ENCODE results near the gene LRRFIP1. TPM values are rescaled to one million over a fixed set of nuclear protein-coding genes. Genes with fewer than 3 reads are reported as not detected.
"Not testable (repeated sequence)": the region's sequence is repeated elsewhere in the genome, so short reads cannot be mapped to it uniquely, and the experiment has no call there.

The LRRFIP1 gene
- total RNA-seq, 1 donor from 2014 or later: 201 TPM

DNA sequence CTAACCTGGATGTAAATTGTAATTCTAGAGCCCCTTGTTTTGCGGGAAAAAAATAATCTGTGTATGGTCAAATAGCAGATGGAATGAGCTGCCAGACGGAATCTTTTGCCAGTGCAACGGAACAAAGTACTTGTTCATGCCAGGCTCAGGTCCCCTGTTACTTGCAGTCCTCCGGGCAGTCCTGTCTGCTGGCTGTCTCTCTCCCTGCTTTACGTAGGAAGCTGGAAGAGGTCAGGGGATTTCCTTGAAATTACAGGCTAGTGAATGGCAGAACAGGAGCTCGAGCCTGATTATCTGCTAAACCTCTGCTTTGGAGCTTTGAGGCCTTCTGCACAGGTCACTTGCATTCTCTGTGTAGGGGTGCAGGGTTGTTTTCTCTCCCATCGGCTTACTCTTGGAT is 54.8 kb downstream of the LRRFIP1 start:
- intact Hi-C loops (cut with micrococcal nuclease): no loop called here

DNA sequence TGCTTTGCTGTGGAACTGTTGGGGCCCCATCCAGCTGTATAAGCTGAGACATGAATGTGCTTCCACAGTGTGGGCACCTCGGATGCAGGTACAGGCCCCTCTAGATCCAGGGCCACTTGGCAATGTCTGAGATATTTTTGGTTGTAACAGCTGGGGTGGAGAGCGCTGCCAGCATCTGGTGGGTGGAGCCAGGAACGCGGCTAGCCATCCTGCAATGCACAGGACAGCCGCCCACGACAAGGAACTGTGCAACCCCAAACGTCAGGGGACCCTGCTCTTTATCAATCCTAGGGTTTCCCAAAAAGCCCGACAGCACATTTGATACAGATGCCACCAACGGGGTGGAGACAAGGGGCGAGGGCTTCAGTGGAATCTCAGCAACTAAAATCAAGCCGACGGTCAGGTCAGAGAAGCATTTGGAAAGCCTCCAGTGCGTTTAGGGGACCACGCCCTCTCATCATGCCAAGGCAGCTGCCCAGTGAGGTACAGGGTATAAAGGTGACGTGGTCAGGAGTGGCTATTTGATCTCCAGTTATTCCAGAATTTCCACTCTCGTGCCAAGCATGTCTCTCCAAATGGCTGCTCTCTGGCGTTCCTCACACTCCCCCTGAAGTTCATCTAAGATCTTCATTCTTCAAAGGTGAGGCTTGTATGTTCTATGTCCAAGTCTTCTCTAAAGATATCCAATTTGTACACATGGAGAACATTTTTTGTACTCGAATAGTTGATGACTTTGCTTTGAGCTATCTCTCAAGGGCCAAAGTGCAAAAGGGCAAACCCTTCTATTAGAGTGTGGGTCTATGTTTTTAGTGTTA is 55.7 kb downstream of the LRRFIP1 start:
- intact Hi-C loops (cut with micrococcal nuclease): no loop called here

DNA sequence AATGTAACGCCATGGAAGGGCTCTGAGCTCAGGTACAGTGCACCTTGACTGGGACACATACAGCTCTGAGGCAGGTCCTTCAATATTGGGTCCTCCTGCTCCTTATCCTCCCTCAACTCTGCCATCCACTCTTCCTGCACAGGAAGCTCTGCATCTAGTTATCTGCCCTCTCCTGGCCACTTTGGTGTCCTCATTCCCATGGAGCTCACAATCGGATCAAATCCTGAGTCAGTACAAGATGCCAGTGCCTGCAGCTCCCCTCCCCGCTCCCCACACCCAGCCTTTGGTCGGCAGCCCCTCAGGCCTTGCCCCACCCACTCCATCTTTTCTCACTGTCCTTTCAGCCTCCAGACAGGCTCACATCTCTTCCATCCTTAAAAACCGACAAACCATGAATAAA is 58.0 kb downstream of the LRRFIP1 start:
- intact Hi-C loops (cut with micrococcal nuclease): no loop called here

DNA sequence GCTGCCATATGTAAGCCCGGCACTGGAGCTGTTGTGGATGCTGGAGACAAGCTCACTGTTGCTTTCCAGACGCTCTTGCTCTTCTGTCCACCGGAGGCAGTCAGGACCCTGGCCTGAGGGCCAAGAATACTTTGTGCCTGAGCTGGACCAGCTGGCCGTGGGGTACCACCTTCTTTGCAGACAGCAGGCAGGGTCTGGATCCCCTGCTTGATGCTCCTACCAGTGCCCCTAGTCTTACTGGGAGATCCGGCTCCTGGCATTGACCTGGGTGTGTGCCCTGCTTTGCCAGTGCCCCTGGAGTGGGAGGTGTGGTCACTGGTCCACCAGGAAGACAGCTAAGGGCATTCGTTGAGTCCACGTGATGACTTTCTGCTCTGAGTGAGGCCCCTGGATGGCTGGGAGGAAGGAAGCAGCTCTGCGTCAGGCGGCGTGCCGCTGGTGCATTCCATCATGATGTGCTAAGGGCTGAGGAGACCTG is 59.3 kb downstream of the LRRFIP1 start:
- intact Hi-C loops (cut with micrococcal nuclease): loop anchor here (1.0 kb wide), 2 partner anchors 9 to 13 kb away; no protein-coding TSS in a partner anchor

DNA sequence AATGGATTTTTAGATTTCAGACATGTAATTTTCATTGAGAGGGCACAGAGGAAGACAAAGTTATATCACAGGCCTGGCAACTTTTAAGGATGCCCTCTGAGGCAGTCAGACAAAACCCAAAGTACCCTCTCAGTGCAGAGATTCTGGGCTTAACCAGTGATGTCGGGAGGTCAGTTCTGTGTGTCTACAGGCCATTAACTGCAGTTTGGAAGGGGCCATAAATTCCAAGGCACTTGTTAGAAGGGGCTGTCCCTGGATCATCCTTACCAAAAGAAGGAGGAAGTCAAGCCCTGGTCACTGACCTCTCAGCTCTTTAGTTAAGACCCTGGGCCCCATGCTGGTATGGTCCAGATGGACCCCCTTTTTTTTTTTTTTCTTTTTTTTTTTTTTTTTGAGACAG is 60.7 kb downstream of the LRRFIP1 start:
- intact Hi-C loops (cut with micrococcal nuclease): no loop called here

DNA sequence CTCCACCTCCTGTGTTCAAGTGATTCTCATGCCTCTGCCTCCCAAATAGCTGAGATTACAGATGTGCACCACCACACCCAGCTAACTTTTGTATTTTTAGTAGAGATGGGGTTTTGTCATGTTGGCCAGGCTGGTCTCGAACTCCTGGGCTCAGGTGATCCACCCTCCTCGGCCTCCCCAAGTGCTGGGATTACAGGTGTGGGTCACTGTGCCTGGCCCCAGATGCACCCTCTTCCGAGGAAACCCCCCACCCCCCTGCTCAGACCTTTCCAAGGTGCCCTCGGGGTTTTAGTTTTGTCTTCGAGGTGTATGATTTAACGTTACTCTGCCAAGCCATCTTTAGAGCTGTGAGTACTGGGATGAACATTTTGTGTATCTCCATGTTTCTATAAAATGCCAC is 61.2 kb downstream of the LRRFIP1 start:
- intact Hi-C loops (cut with micrococcal nuclease): not testable (repeated sequence)

DNA sequence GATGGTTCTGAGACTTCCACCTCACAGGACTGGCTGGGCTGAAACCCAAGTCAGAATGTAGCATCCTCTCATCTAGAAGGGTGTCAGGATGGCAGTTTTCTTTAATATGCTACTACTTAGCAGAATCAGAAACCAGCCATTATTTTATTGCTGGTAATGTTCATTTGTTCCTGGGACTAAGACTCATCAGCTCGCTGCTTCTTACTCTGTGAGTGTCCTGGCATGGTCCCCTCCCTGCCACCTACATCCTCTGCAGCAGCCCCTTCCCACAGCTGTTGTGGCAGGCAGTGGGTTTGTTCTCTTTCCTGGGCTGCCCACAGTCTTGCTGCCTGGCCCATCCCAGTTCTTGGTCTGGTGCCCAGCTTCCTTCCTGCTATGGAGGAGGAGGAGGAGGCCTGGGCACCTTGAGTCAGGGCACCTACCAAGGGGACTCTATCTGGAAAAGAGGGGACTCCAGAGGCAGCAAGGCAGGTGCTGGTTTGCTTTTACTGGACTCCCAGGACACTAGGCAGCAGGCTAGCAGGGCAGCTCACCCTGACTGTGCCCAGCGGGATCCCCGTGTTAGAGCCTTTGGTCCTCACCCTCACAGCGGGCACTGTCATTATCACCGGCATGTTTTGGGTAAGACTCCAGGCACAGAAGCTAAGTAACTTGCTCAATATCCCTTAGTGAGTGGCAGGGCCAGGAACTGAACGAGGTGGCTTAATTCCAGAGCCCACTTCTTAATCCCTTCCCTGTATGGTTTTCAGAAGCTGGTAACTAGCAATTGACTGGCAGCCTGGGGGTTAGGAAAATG is 62.1 kb downstream of the LRRFIP1 start:
- intact Hi-C loops (cut with micrococcal nuclease): loop anchor here (10.0 kb wide), 2 partner anchors 255 to 275 kb away; partner anchors contain the start of gene UBE2F

DNA sequence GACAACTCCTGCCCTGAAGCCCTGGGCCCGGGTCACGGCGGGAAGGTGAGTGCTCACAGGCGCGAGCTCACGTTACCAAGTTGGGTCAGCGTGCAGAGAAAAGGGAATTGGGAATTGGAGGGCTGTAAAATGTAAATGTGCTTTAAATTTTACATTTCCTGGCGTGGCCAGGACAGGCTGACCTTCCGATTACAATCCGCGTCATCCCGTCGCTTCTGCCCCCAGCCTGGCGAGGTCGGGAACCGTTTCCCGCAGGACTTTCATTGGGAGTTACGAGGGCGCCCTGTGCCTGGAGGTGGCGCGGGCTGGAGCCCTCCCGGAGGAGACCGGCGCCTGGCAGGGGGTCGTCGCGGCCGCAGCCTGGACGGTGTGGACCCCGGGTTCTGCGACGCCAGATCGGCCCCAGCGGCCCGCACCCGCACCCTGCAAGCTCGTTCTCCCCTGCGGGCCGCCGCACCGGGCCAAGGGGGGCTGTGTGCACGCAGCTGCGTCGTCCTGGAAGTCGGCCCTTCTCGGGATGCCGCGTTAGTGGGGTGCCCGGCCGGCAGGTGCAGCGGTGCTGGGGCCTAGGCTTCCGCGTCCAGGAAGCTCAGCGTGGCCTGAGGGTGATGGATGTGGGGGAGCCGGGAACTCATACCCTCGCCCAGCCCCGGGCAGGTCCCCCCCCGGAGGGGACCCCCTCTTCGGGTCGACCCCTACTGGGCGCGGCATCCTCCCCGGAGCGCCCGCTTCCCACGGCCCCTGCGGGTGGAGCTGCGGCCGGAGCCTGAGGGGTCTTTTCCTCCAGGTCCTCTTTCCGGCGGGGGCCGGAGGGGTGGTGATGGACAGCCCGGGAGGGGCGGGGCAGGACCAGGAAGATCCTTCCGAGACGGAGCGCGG is 63.9 kb downstream of the LRRFIP1 start:
- intact Hi-C loops (cut with micrococcal nuclease): loop anchor here (10.0 kb wide), 2 partner anchors 256 to 274 kb away; partner anchors contain the start of gene UBE2F

DNA sequence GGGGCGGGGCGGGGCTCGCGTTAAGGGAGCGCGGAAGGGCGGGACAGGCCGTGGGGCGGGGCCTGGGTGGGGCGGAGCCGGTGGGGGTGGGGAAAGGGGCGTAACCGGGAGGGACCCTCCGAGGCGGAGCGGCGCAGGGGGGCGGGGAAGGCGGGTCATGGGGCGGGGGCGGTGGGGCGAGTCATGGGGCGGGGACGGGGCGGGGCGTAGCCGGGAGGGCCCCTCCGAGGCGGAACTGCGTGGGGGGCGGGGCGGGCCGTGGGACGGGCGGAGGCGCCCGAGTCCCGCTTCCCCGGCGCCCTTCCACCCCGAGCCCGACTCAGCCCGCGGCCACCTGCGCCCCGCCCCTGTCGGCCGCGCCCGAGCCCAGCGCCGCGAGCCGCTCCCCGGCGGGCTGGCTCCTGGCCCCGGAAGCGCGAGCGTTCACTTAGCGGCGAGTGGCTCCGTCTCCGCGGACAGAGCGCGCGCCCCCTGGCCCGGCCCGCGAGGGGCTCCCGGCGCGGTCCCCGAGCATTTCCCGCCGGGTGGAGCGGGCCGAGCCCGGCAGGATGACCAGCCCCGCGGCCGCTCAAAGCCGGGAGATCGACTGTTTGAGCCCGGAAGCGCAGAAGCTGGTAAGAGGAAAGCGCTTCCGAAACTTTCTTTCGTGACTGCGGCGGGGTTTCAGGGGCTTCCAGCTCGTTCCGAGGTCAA is 64.7 kb downstream of the LRRFIP1 start:
- intact Hi-C loops (cut with micrococcal nuclease): loop anchor here (1.0 to 10.0 kb wide), 4 partner anchors 11 to 369 kb away; partner anchors contain the start of genes SCLY and UBE2F

DNA sequence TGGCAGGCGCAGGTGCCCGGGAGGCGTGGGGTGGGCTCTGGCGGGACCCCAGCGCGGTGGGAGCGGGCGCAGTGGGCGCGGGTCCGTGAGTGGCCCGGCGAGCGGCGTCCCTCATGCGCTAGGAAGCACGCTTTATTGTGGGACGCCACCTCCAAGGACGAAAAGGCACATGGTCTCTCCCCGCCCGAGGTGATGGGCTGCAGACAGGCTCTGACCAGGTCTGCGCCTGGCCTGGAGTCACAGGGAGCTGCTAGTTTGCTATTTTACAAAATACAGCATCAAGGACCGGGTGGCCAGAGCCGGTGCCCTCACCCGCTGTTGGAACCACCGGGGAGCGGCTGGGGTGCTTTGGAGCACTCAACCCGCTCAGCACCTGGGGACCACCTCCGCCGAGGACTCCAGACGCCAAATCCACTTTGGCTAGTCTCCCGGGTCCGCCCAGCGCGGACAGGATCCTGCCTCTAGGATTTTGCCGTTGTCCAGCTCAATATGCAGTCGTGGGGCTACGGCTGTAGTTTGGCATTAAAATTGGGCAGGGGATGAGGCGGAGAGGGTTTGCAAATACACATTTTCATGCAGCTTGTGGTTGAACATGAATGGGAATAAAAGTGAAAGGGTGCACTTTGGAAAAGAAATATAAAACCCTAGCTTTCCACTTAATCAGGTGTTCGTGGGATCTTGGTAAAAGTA is 65.4 kb downstream of the LRRFIP1 start:
- intact Hi-C loops (cut with micrococcal nuclease): loop anchor here (1.0 to 10.0 kb wide), 4 partner anchors 11 to 368 kb away; partner anchors contain the start of genes SCLY and UBE2F

DNA sequence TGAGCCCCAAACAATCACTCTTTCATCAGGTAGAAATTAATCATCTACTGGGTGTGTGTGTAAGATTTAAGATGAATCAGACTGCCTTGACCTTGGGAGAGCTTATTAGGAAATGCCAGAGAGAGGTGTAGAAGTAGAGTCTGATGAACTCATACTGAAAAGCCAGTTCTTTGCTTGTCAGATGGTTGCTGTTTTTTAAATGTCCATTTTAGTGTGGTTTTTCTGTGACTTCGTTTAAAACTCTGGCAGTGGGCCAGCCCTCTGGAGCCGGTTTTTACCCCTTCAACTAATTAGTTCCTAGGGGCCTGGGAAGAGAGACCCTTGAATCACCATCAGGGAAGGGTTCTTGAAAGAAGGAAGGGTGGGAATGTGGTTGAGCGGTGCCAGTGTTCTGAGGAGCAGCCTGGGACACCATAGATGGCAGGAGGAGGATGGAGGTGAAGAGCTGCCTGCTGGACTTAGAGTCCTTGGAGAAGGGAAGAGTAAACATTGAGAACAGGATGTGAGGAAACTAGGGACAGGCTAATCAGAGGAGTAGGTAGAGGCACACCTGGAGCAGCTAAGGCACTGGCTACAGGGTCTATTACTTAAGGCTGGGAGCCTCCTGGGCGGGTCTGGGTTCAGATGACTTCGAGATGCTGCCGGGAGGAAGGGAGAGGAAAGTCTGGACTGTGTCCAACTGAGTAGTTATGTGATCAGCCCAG is 66.1 kb downstream of the LRRFIP1 start:
- intact Hi-C loops (cut with micrococcal nuclease): loop anchor here (2.0 to 10.0 kb wide), 3 partner anchors 259 to 367 kb away; partner anchors contain the start of genes SCLY and UBE2F

DNA sequence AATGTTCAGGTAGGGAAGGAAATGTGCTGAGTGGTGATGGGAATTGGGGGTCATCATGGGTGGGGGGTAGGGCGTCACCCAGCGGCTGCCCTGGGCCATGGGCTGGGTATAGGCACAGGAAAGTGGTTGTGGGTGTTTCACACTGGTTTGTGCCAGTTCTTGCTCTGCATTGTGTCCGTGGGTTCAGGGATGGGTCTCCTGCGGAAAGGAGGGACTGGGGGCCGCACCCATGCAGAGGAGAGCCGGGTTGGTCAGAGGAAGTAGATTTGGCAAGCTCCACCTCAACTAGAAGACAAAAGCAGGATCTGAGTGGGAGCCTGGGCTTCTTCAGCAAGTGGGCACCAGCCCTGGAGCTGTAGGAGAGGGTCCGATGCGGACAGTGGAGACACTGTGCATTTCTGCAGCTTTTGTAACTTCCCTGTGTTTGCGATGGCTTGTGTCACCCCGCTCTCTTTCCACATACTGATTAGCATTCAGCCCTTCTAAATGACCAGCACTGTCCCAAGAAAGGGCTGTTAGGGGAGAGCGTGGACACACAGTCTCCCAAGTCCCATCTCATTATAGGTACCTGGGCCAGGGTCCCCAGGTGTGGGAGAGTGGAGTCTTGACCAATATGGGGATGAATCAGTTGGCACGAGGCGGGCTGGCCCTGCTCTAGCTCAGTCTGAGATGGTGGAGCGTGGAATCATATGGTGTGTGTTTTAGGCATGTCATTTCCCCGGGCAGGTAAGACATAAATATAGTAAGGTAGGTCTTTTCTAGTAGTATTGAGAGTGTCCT is 67.2 kb downstream of the LRRFIP1 start:
- intact Hi-C loops (cut with micrococcal nuclease): loop anchor here (1.0 to 10.0 kb wide), 6 partner anchors 7 to 594 kb away; partner anchors contain the start of genes PER2 and UBE2F

DNA sequence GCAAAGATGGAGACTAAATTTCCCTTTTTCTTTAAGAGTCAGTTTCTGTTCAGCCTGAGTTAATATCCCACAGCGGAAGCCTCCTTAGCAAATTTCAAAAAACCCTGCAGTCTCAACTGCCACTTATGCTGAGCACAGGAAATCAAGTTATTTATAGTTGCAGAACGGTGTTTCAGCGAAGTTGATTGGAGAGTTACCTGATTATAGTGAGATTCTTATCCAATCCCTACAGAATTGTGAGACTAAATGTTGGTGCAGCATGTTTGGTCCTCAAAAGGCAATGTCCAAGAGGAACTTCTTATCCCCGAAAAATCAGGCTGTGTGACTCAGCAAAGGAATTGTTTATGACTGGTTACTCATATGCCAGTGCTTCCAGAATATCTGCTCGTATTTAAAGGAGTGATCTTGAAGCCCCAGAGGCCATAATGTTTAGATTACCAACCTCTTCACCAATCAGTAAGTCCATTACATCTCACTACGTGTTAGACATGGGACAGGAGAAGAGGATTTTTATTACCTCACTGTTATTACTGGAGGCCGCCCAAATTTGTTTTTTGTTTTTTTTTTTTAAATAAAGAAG is 67.9 kb downstream of the LRRFIP1 start:
- intact Hi-C loops (cut with micrococcal nuclease): loop anchor here (1.0 to 10.0 kb wide), 6 partner anchors 8 to 594 kb away; partner anchors contain the start of genes PER2 and UBE2F

DNA sequence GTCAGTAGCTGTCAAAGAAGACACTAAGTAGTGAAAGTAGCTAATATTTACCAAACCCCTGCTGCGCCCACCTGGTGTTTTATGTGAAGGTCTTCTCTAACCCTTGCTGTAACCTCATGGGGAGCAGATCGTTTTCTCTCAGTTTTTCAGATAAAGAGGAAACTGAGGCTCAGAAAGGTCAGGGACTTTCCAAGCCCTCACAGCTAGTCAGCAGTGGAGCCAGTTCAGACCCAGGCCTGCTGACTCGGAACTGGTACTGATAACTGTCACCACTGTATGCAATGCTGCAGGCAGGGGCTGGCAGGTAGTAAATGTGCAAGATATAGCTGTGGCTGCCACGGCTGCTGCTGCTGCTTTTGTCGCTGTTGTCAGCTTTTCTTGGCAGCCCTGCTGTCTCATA is 69.1 kb downstream of the LRRFIP1 start:
- intact Hi-C loops (cut with micrococcal nuclease): loop anchor here (5.0 to 10.0 kb wide), 3 partner anchors 36 to 268 kb away; partner anchors contain the start of gene UBE2F

DNA sequence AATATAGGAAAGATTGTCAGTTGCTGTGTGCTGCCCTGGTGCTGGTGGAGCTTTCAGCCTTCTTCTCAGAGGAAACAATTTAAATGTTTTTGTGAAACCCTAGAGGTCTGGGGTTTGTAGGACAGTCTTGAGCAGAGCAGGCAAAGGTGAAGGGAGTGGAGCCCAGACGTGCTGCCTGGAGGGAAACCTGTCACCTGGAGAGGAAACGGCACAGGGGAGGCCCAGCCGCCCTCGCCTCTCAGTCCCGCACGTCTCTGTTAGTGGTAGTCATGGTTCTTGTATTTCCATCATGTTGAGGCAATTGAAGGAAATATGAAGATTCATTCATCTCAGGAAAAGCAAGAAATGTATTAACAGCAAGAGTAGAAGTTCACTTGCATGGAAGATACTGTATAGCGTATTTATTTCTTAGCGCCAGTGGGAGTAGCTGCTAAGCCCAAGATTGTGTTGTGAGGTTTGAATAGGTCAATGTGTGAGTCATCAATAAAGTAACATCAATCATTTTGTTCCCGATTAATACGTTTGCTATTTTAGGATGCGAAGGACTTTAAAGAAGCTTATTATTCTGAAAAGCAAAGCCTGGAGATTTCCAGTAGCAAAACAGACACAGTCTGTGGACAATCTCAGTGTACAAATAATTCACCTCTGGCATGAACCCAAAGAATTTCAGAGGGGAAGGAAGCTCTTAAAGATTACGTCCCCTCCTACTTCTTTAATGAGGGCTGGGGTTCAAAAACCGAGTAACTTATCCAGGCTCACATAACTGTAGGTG is 70.4 kb downstream of the LRRFIP1 start:
- intact Hi-C loops (cut with micrococcal nuclease): loop anchor here (5.0 to 10.0 kb wide), 3 partner anchors 35 to 267 kb away; partner anchors contain the start of gene UBE2F

DNA sequence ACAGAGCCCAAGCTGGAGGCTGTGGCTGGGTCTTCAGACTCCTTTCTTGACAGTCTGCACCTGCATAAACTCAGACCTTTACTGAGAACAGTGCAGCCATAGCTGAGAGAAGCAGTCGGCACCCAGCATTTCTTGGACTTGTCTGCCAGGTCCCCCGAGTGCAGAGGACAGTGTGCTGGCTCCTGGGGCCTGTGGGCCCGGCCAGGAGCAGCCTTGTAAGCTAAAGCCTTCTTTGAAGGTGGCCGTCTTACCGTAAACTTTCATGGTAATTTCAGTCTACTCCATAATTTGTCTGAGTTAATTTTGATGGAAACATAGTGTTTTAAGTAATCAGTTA is 70.9 kb downstream of the LRRFIP1 start:
- intact Hi-C loops (cut with micrococcal nuclease): loop anchor here (5.0 to 10.0 kb wide), 3 partner anchors 34 to 266 kb away; partner anchors contain the start of gene UBE2F
